CD14-positive monocyte (primary cell): ENCODE results near the gene MPP2. TPM values are rescaled to one million over a fixed set of nuclear protein-coding genes. Genes with fewer than 3 reads are reported as not detected.
"Not testable (repeated sequence)": the region's sequence is repeated elsewhere in the genome, so short reads cannot be mapped to it uniquely, and the experiment has no call there.

Source experiments
- DNase-seq, 3 donors: peaks; one replicate each; pipeline ENCODE4 v3.0.0-alpha.2; 2011 to 2022
- H2AFZ ChIP-seq: 2 replicates; pipeline ENCODE4 v1.6.0; 2012; ENCODE audit warnings: mild to moderate bottlenecking, low read depth, low read length, inconsistent platforms; ENCODE audit not compliant: insufficient read depth, poor library complexity, severe bottlenecking
- H3K27ac ChIP-seq, 2 donors: 1 replicate in 1 of 2; 2 replicates in 1 of 2; pipeline ENCODE4 v1.5.1; 2012 to 2013; ENCODE audit warnings: low read length in 2 of 2, control low read depth in 1 of 2, inconsistent platforms in 1 of 2, low read depth in 1 of 2, mild to moderate bottlenecking in 1 of 2
- H3K27me3 ChIP-seq, 2 donors: one replicate each; pipeline versions ENCODE4 v1.6.0 to v1.6.1; 2011 to 2013; ENCODE audit warnings: low read length in 2 of 2; ENCODE audit not compliant: control insufficient read depth in 2 of 2, insufficient read depth in 2 of 2
- H3K36me3 ChIP-seq, 2 donors: replicated peaks in 1 of 2; 1 replicate in 1 of 2; 2 replicates in 1 of 2; pipeline versions ENCODE4 v1.5.1 to v1.6.1; 2012 to 2013; ENCODE audit warnings: low read length in 2 of 2, control low read depth in 1 of 2, inconsistent platforms in 1 of 2, mild to moderate bottlenecking in 1 of 2; ENCODE audit not compliant: insufficient read depth in 2 of 2, control insufficient read depth in 1 of 2
- H3K4me1 ChIP-seq, 2 donors: 1 replicate in 1 of 2; 2 replicates in 1 of 2; pipeline versions ENCODE4 v1.5.1 to v1.6.1; 2012 to 2013; ENCODE audit warnings: low read length in 2 of 2, control low read depth in 1 of 2, inconsistent platforms in 1 of 2, mild to moderate bottlenecking in 1 of 2, moderate library complexity in 1 of 2; ENCODE audit not compliant: insufficient read depth in 2 of 2, control insufficient read depth in 1 of 2
- H3K4me2 ChIP-seq: replicated peaks from 2 replicates; pipeline ENCODE3; 2012; ENCODE audit warnings: low read length, moderate library complexity, mild to moderate bottlenecking; ENCODE audit not compliant: poor library complexity, severe bottlenecking; ENCODE audit errors: extremely low read depth
- H3K4me3 ChIP-seq, 3 experiments: fragments of 200-600 bp in 1 of 3; sonication (generic) in 1 of 3; replicated peaks in 1 of 3; 1 replicate in 2 of 3; 2 replicates in 1 of 3; pipeline ENCODE4 v1.5.1; 2011 to 2013; ENCODE audit warnings: low read length in 3 of 3, mild to moderate bottlenecking in 3 of 3, control low read depth in 2 of 3, low read depth in 2 of 3, inconsistent platforms in 1 of 3, moderate library complexity in 1 of 3
- H3K79me2 ChIP-seq: 2 replicates; pipeline ENCODE4 v1.6.0; 2012; ENCODE audit warnings: mild to moderate bottlenecking, control low read depth, inconsistent platforms, low read length, moderate library complexity; ENCODE audit not compliant: insufficient read depth
- H3K9ac ChIP-seq: 2 replicates; pipeline ENCODE4 v1.6.0; 2017; ENCODE audit warnings: low read length, mild to moderate bottlenecking; ENCODE audit not compliant: insufficient read depth, poor library complexity, severe bottlenecking
- H3K9me3 ChIP-seq, 2 donors: replicated peaks in 1 of 2; 1 replicate in 1 of 2; 2 replicates in 1 of 2; pipeline versions ENCODE4 v1.5.1 to v1.6.1; 2012 to 2013; ENCODE audit warnings: low read length in 2 of 2, control low read depth in 1 of 2; ENCODE audit not compliant: control insufficient read depth in 1 of 2, insufficient read depth in 1 of 2
- H4K20me1 ChIP-seq: 2 replicates; pipeline ENCODE4 v1.6.0; 2012; ENCODE audit warnings: mild to moderate bottlenecking, low read length, control low read depth, moderate library complexity; ENCODE audit not compliant: insufficient read depth
- H3K27ac Mint-ChIP-seq, 7 donors: one replicate each; pipeline ENCODE4 v1.8.0; 2020; ENCODE audit warnings: mild to moderate bottlenecking in 7 of 7, mixed read lengths in 7 of 7, moderate library complexity in 6 of 7, inconsistent platforms in 2 of 7
- H3K27me3 Mint-ChIP-seq, 3 donors: one replicate each; pipeline ENCODE4 v1.8.0; 2021 to 2022; ENCODE audit warnings: low read depth in 3 of 3, mild to moderate bottlenecking in 3 of 3, mixed read lengths in 3 of 3, moderate library complexity in 3 of 3, inconsistent platforms in 1 of 3
- H3K36me3 Mint-ChIP-seq, 2 donors: one replicate each; pipeline ENCODE4 v1.8.0; 2020; ENCODE audit warnings: mixed read lengths in 2 of 2, inconsistent platforms in 1 of 2, mild to moderate bottlenecking in 1 of 2
- H3K4me1 Mint-ChIP-seq: one replicate; pipeline ENCODE4 v1.8.0; 2020; ENCODE audit warnings: mild to moderate bottlenecking, mixed read lengths
- H3K4me3 Mint-ChIP-seq, 2 donors: one replicate each; pipeline ENCODE4 v1.8.0; 2020; ENCODE audit warnings: mild to moderate bottlenecking in 2 of 2, mixed read lengths in 2 of 2, moderate library complexity in 1 of 2
- H3K9me3 Mint-ChIP-seq, 7 donors: one replicate each; pipeline ENCODE4 v1.8.0; 2020 to 2022; ENCODE audit warnings: mixed read lengths in 7 of 7, mild to moderate bottlenecking in 6 of 7, moderate library complexity in 6 of 7, inconsistent platforms in 2 of 7
- WGBS: methylation state at CpG from one replicate; pipeline ENCODE4 v1.1.5; 2013; ENCODE audit warnings: missing lambda C conversion rate; ENCODE audit not compliant: insufficient coverage; 5-methylcytosine and 5-hydroxymethylcytosine counted together
- intact Hi-C, 2 donors: fragments of 100-400 bp; cut with micrococcal nuclease; formaldehyde crosslinking; loops; one replicate each; pipeline versions ENCODE4 v1.15.0 to v1.15.1; 2023
- polyA plus RNA-seq, 3 donors: library from polyadenylated mRNA; depleted of rRNA in 1 of 3; unstranded in 2 of 3; stranded (reverse) in 1 of 3; fragments of 300-500 nt in 2 of 3; fragments of >200 nt in 1 of 3; fragmentation: Illumina TruSeq in 2 of 3; gene quantifications; 1 replicate in 2 of 3; 2 replicates in 1 of 3; pipeline ENCODE4 v1.2.3, GENCODE V29; 2012 to 2021
- TF ChIP-seq, protein P1 (sequence below): fragments of 200-600 bp; IDR thresholded peaks from one replicate; pipeline ENCODE4 v1.8.0; 2022; ENCODE audit warnings: antibody characterized with exemption, mild to moderate bottlenecking

MPP2 gene
- polyA plus RNA-seq, 3 donors: not detected

DNA sequence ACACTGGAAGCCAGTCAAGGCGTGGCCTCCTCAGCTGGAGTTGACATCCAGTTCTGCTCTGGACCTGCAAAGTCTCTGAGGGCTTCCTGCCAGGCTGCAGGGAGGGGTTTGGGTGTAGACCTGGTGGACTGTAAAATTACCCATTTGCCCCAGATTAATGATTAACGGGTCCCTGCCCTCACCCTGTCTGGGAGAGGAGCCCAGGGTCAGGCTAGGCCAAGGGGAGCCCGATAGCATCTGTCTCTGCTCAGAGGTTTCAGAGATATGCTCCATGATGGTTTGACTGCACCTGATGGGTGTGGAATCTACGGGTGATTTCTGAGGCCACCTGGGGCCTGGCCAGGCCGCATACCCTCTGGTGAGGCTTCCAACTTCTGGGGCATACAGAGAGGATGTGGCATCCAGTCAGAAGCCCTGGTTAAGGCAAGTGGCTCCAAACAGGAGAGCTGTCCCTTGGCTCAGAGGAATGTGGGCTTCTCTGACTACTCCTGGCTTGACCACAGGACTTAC is 23.8 kb upstream of the MPP2 start:
- Histone ChIP-seq H3K27me3 (peaks cover 20 to 35% of the 10 kb centered on the region in 2 donors), H3K4me2 (no peak overlapping the region), H2AFZ (no peak overlapping the region), H3K36me3 (no peaks in the 10 kb centered on the region), H3K9me3 (peaks cover 0 to 5% of the 10 kb centered on the region in 2 donors), H4K20me1 (no peaks in the 10 kb centered on the region), H3K9ac (no peak overlapping the region), H3K4me1 (peaks cover 7 to 15% of the 10 kb centered on the region in 2 donors), H3K27ac (no peak overlapping the region), H3K4me3 (no peak overlapping the region), H3K79me2 (no peaks in the 10 kb centered on the region)
- H3K27me3 Mint-ChIP-seq: peaks cover 27 to 41% (median 38%) of the 10 kb centered on the region in 3 donors
- no peak overlapping the region for H3K4me3 Mint-ChIP-seq
- peaks cover 14% of the 10 kb centered on the region for H3K4me1 Mint-ChIP-seq
- DNase-seq: no peak
- 100% methylated on average over 4 of the region's 5 CpGs for WGBS
- H3K27ac Mint-ChIP-seq: no peak overlapping the region
- TF ChIP-seq, protein P1, sequence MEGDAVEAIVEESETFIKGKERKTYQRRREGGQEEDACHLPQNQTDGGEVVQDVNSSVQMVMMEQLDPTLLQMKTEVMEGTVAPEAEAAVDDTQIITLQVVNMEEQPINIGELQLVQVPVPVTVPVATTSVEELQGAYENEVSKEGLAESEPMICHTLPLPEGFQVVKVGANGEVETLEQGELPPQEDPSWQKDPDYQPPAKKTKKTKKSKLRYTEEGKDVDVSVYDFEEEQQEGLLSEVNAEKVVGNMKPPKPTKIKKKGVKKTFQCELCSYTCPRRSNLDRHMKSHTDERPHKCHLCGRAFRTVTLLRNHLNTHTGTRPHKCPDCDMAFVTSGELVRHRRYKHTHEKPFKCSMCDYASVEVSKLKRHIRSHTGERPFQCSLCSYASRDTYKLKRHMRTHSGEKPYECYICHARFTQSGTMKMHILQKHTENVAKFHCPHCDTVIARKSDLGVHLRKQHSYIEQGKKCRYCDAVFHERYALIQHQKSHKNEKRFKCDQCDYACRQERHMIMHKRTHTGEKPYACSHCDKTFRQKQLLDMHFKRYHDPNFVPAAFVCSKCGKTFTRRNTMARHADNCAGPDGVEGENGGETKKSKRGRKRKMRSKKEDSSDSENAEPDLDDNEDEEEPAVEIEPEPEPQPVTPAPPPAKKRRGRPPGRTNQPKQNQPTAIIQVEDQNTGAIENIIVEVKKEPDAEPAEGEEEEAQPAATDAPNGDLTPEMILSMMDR: no peak
- intact Hi-C loops: no loop called here
- peaks cover 2 to 6% of the 10 kb centered on the region in 2 donors for H3K36me3 Mint-ChIP-seq
- peaks cover 0 to 8% (median 4%) of the 10 kb centered on the region in 7 donors for H3K9me3 Mint-ChIP-seq

DNA sequence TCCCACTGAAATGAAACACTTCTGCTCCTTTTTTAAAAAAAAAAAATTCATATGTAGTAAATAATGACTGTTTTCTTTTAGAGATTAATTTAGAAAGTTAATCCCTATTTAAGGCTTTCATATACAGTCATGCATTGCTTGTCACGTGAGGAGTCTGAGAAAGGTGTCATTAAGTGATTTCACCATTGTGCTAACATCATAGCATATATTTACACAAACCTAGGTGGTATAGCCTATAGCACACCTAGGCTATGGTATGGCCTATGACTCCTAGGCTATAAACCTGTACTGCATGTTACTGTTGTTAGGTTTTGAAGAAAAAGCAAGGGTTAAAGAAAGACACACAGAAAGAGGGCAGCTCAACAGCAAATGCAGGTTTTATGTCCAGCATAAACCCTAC is 21.3 kb upstream of the MPP2 start:
- Mint-ChIP-seq H3K4me1 (peaks cover 14% of the 10 kb centered on the region), H3K36me3 (peaks cover 2 to 6% of the 10 kb centered on the region in 2 donors), H3K4me3 (peak overlapping the region in 1 of 2 donors; percentile 55), H3K9me3 (peaks cover 0 to 13% (median 5%) of the 10 kb centered on the region in 7 donors), H3K27me3 (peaks cover 35 to 63% (median 47%) of the 10 kb centered on the region in 3 donors), H3K27ac (no peak overlapping the region)
- no CpG with 5 or more reads among the region's 1 CpG for WGBS
- Histone ChIP-seq H3K79me2 (no peaks in the 10 kb centered on the region), H3K27ac (no peak overlapping the region), H3K27me3 (peaks cover 25 to 50% of the 10 kb centered on the region in 2 donors), H3K4me1 (peaks cover 7 to 15% of the 10 kb centered on the region in 2 donors), H3K9ac (no peak overlapping the region), H3K36me3 (no peaks in the 10 kb centered on the region), H2AFZ (no peak overlapping the region), H3K4me3 (no peak overlapping the region), H3K4me2 (no peak overlapping the region), H4K20me1 (no peaks in the 10 kb centered on the region), H3K9me3 (peaks cover 0 to 5% of the 10 kb centered on the region in 2 donors)
- TF ChIP-seq, protein P1: no peak
- intact Hi-C loops: no loop called here
- no peak for DNase-seq

DNA sequence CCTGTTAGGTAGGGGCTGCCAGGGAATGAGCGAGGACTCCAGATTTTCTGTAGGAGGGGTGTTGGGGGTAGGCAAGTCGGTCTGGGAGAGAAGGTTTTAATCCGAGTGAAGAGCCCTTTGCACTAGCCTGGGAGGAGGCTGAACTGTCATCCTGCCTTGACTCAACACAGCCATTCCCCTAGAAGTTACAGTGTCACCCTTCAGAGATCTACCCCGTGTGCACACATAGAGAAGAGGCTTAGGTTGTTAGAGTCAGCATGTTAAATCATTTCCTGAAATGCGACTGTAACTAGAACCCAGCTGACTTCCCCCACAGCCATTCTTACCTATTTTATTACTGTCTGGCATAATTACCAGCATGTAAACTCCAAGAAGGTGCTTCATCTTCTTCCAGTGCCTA is 20.6 kb upstream of the MPP2 start:
- intact Hi-C loops, H3K4me2 ChIP-seq, H3K36me3 Mint-ChIP-seq, DNase-seq, H3K36me3 ChIP-seq, H4K20me1 ChIP-seq, H3K79me2 ChIP-seq, H3K9ac ChIP-seq, H3K9me3 ChIP-seq, H3K27ac Mint-ChIP-seq, H3K27ac ChIP-seq: not testable (repeated sequence)
- WGBS: no CpG with 5 or more reads among the region's 5 CpGs
- peak overlapping the region in 1 of 3 experiments; percentile 36 for H3K4me3 ChIP-seq
- H3K27me3 ChIP-seq: peaks cover 25 to 50% of the 10 kb centered on the region in 2 donors
- peaks cover 7 to 15% of the 10 kb centered on the region in 2 donors for H3K4me1 ChIP-seq
- peak overlapping the region; percentile 59 for H2AFZ ChIP-seq
- H3K9me3 Mint-ChIP-seq: peaks cover 0 to 13% (median 5%) of the 10 kb centered on the region in 7 donors
- peak overlapping the region in 1 of 2 donors; percentile 67 for H3K4me3 Mint-ChIP-seq
- peaks cover 14% of the 10 kb centered on the region for H3K4me1 Mint-ChIP-seq
- peaks cover 37 to 69% (median 47%) of the 10 kb centered on the region in 3 donors for H3K27me3 Mint-ChIP-seq
